ENCODE results near the gene ZNF70. TPM values are rescaled to one million over a fixed set of nuclear protein-coding genes. Genes with fewer than 3 reads are reported as not detected.

Gene ZNF70
- total RNA-seq, 1 donor from 2014 or later = 12.1 TPM

GRCh38 chr22:23716811-23717801 lies 33.8 kb downstream of the ZNF70 start:
- Mint-ChIP-seq H3K9me3 (ENCODE audit: low read depth) (no peaks in the 10 kb centered on the region), H3K27me3 (ENCODE audit: low read depth) (no peaks in the 10 kb centered on the region), H3K4me3 (ENCODE audit: unreplicated experiment) (peak overlapping the region; percentile 73), H3K27ac (ENCODE audit: unreplicated experiment) (peak overlapping the region; percentile 74), H3K4me1 (ENCODE audit: low read depth) (peaks cover 7% of the 10 kb centered on the region), H3K36me3 (ENCODE audit: low read depth) (peaks cover 9% of the 10 kb centered on the region)
- no peak for DNase-seq (ENCODE audit: low spot score)
- peak; percentile 14 for TF ChIP-seq CTCF (IDR thresholded peaks at IDR 0.05)

GRCh38 chr22:23715806-23716375 lies 35.0 kb downstream of the ZNF70 start:
- no peaks in the 10 kb centered on the region for H3K9me3 Mint-ChIP-seq (ENCODE audit: low read depth)
- no peak overlapping the region for H3K27ac Mint-ChIP-seq (ENCODE audit: unreplicated experiment)
- H3K4me1 Mint-ChIP-seq (ENCODE audit: low read depth) = peaks cover 7% of the 10 kb centered on the region
- peaks cover 14% of the 10 kb centered on the region for H3K36me3 Mint-ChIP-seq (ENCODE audit: low read depth)
- H3K27me3 Mint-ChIP-seq (ENCODE audit: low read depth) = no peaks in the 10 kb centered on the region
- DNase-seq (ENCODE audit: low spot score) = no peak
- no peak for TF ChIP-seq CTCF (IDR thresholded peaks at IDR 0.05)
- H3K4me3 Mint-ChIP-seq (ENCODE audit: unreplicated experiment) = peak overlapping the region; percentile 73

GRCh38 chr22:23714596-23715578 lies 36.0 kb downstream of the ZNF70 start:
- Mint-ChIP-seq H3K4me3 (ENCODE audit: unreplicated experiment) (peak overlapping the region; percentile 45), H3K9me3 (ENCODE audit: low read depth) (no peaks in the 10 kb centered on the region), H3K27me3 (ENCODE audit: low read depth) (no peaks in the 10 kb centered on the region), H3K4me1 (ENCODE audit: low read depth) (peaks cover 7% of the 10 kb centered on the region), H3K27ac (ENCODE audit: unreplicated experiment) (no peak overlapping the region), H3K36me3 (ENCODE audit: low read depth) (peaks cover 23% of the 10 kb centered on the region)
- no peak for DNase-seq (ENCODE audit: low spot score)
- no peak for TF ChIP-seq CTCF (IDR thresholded peaks at IDR 0.05)

GRCh38 chr22:23713696-23714595 lies 37.0 kb downstream of the ZNF70 start:
- no peaks in the 10 kb centered on the region for H3K27me3 Mint-ChIP-seq (ENCODE audit: low read depth)
- DNase-seq (ENCODE audit: low spot score) = no peak
- no peaks in the 10 kb centered on the region for H3K9me3 Mint-ChIP-seq (ENCODE audit: low read depth)
- H3K4me1 Mint-ChIP-seq (ENCODE audit: low read depth) = peaks cover 7% of the 10 kb centered on the region
- H3K27ac Mint-ChIP-seq (ENCODE audit: unreplicated experiment) = no peak overlapping the region
- no peak for TF ChIP-seq CTCF (IDR thresholded peaks at IDR 0.05)
- peaks cover 30% of the 10 kb centered on the region for H3K36me3 Mint-ChIP-seq (ENCODE audit: low read depth)
- H3K4me3 Mint-ChIP-seq (ENCODE audit: unreplicated experiment) = no peak overlapping the region
